GM15510 (cell line): ENCODE data around the gene TIMM8A.

ENCODE experiments used
- POLR2A ChIP-seq: IDR thresholded peaks from 3 replicates; pipeline ENCODE4 v1.6.1; 2011; ENCODE audit warnings: borderline replicate concordance; ENCODE audit not compliant: insufficient read length; ENCODE audit errors: extremely low read depth

TIMM8A gene

GRCh38 chrX:101370888-101371504, 22.5 kb upstream of the TIMM8A start:
- no peak for TF ChIP-seq POLR2A

GRCh38 chrX:101369687-101370086, 21.1 kb upstream of the TIMM8A start:
- TF ChIP-seq POLR2A, result no peak

- no peak for TF ChIP-seq POLR2A
Measured at GRCh38 chrX:101368800-101369199, 20.3 kb upstream of the TIMM8A start.

GRCh38 chrX:101365301-101365795, 16.8 kb upstream of the TIMM8A start:
- TF ChIP-seq POLR2A, result no peak

- TF ChIP-seq POLR2A, result no peak
Measured at GRCh38 chrX:101362757-101363156, 14.2 kb upstream of the TIMM8A start.

- TF ChIP-seq POLR2A, result no peak
Measured at GRCh38 chrX:101362116-101362515, 13.6 kb upstream of the TIMM8A start.

GRCh38 chrX:101360390-101360789, 11.8 kb upstream of the TIMM8A start:
- TF ChIP-seq POLR2A, result no peak

- no peak for TF ChIP-seq POLR2A
Measured at GRCh38 chrX:101359966-101360365, 11.4 kb upstream of the TIMM8A start.

- TF ChIP-seq POLR2A, result no peak
Measured at GRCh38 chrX:101357166-101357795, 8.7 kb upstream of the TIMM8A start.

GRCh38 chrX:101349193-101349562, 636 bp upstream of the TIMM8A start:
- TF ChIP-seq POLR2A, result no peak

- TF ChIP-seq POLR2A, result no peak
Measured at GRCh38 chrX:101347859-101348451, 587 bp downstream of the TIMM8A start.

- no peak for TF ChIP-seq POLR2A
Measured at GRCh38 chrX:101337776-101338271, 10.7 kb downstream of the TIMM8A start.

GRCh38 chrX:101303790-101304189, 44.8 kb downstream of the TIMM8A start:
- no peak for TF ChIP-seq POLR2A
